Pancreas (tissue), 10 donors: ENCODE results near the gene DNAH7. TPM values are rescaled to one million over a fixed set of nuclear protein-coding genes. Genes with fewer than 3 reads are reported as not detected.

ENCODE experiments used
- ATAC-seq, 4 donors: fragments of 200-7000 bp; cut with Tn5 transposase; one replicate each; pipeline versions ENCODE4 v1.8.0 to v1.9.1; 2020; ENCODE audit warnings: mild to moderate bottlenecking in 4 of 4, moderate library complexity in 4 of 4
- DNase-seq, 6 donors: peaks; one replicate each; pipeline ENCODE4 v3.0.0-alpha.2; 2020
- FAIRE-seq: peaks from 2 replicates; lab custom pipeline; 2012; peaks lifted over from hg19 to GRCh38; lab: Jason Lieb, UNC
- H3K27ac ChIP-seq, 4 donors: fragments of 200-600 bp; sonication (generic); 1 replicate in 3 of 4; 2 replicates in 1 of 4; pipeline versions ENCODE4 v1.5.0 to v1.8.0; 2020
- H3K27me3 ChIP-seq, 4 donors: fragments of 200-600 bp; one replicate each; pipeline ENCODE4 v1.8.0; 2021
- H3K36me3 ChIP-seq, 3 donors: fragments of 200-600 bp; sonication (generic) in 1 of 3; one replicate each; pipeline versions ENCODE4 v1.5.0 to v1.8.0; 2020 to 2021
- H3K4me1 ChIP-seq, 3 donors: fragments of 200-600 bp; one replicate each; pipeline ENCODE4 v1.8.0; 2021
- H3K4me3 ChIP-seq, 4 donors: fragments of 200-600 bp; sonication (generic) in 2 of 4; one replicate each; pipeline versions ENCODE4 v1.5.0 to v1.8.0; 2020 to 2021
- H3K9me3 ChIP-seq, 4 donors: fragments of 200-600 bp; one replicate each; pipeline ENCODE4 v1.8.0; 2021
- CTCF ChIP-seq, 4 donors: fragments of 200-600 bp; sonication (generic) in 3 of 4; IDR thresholded peaks; one replicate each; pipeline versions ENCODE4 v1.5.0 to v1.8.0; 2021; ENCODE audit warnings: antibody characterized with exemption in 4 of 4
- whole genome bisulfite sequencing, 2 donors: extraction: QIAGEN DNeasy Blood & Tissue Kit; methylation state at CpG; one replicate each; pipeline ENCODE4 v1.1.7; 2013; 5-methylcytosine and 5-hydroxymethylcytosine counted together
- intact Hi-C, 3 donors: fragments of 100-400 bp; cut with DNase I; formaldehyde crosslinking; loops; one replicate each; pipeline versions ENCODE4 v1.11.1 to v1.14.2; 2022
- polyA plus RNA-seq, 2 donors: library from polyadenylated mRNA; stranded (reverse); fragments of 200-250 nt; gene quantifications; one replicate each; pipeline ENCODE4 v1.2.3, GENCODE V29; 2013
- total RNA-seq, 6 donors: library from RNA; stranded (reverse); fragmentation: NEBNext Ultra II Directional in 4 of 6; extraction: Animal tissue kit (Norgen Biotek cat#: 25700) in 4 of 6; gene quantifications; one replicate each; pipeline versions ENCODE4 v1.2.1 to v1.2.4, GENCODE V29; 2021 to 2023
- donor health status: healthy with polysubstance abuse.
- donor health status: DM: no; HTN: no; CAD: no; lungs with moderate emphysema.
- donor health status: DM: no; HTN: no; CAD: no.
- donor health status: control.
- donor health status: control.
- donor health status: Bipolar disorder and iron deficiency.
- donor health status: DM: yes; HTN: yes; CAD: no.
- donor health status: DM: no; HTN: no; CAD: no.
- donor health status: DM: no; HTN: no; CAD: no.
- donor health status: DM: yes; HTN: yes; CAD: no.

Gene DNAH7
- total and polyA plus RNA-seq, 8 donors: 1.6 to 7.0 (median 3.9) TPM

- Histone ChIP-seq H3K4me1 (peaks cover 10 to 21% (median 12%) of the 10 kb centered on the region in 3 donors), H3K36me3 (no peaks in the 10 kb centered on the region), H3K9me3 (no peaks in the 10 kb centered on the region), H3K27ac (no peak overlapping the region), H3K27me3 (no peaks in the 10 kb centered on the region), H3K4me3 (no peak overlapping the region)
- FAIRE-seq: no peak
- intact Hi-C loops: no loop called here
- WGBS, 2 donors: 23 to 31% methylated on average over 2 of the region's 2 CpGs
- no peak for DNase-seq
- no peak for ATAC-seq
- TF ChIP-seq CTCF (IDR thresholded peaks at IDR 0.05): no peak
Measured at GRCh38 chr2:196077821-196078220, 9.2 kb upstream of the DNAH7 start.

GRCh38 chr2:196076778-196077568, 8.3 kb upstream of the DNAH7 start:
- peak in 1 of 4 donors; percentile 14 for ATAC-seq
- H3K27ac ChIP-seq: no peak overlapping the region
- no peak for FAIRE-seq

GRCh38 chr2:196075196-196075595, 6.6 kb upstream of the DNAH7 start:
- H3K36me3 ChIP-seq: no peaks in the 10 kb centered on the region
- WGBS, 2 donors: 0% methylated on average over 1 of the region's 1 CpG
- peaks cover 10 to 18% (median 12%) of the 10 kb centered on the region in 3 donors for H3K4me1 ChIP-seq
- TF ChIP-seq CTCF (IDR thresholded peaks at IDR 0.05): no peak
- no peak for ATAC-seq
- FAIRE-seq: no peak
- H3K4me3 ChIP-seq: no peak overlapping the region
- no peak for DNase-seq
- H3K9me3 ChIP-seq: no peaks in the 10 kb centered on the region
- no peaks in the 10 kb centered on the region for H3K27me3 ChIP-seq
- no peak overlapping the region for H3K27ac ChIP-seq
- intact Hi-C loops: no loop called here

More at GRCh38 chr2:196076778-196077568, 8.3 kb upstream of the DNAH7 start:
- H3K27me3 ChIP-seq: no peaks in the 10 kb centered on the region
- no peak overlapping the region for H3K4me3 ChIP-seq
- no peaks in the 10 kb centered on the region for H3K9me3 ChIP-seq
- H3K36me3 ChIP-seq: no peaks in the 10 kb centered on the region
- peaks cover 10 to 21% (median 12%) of the 10 kb centered on the region in 3 donors for H3K4me1 ChIP-seq
- 57 to 59% methylated on average over 5 of the region's 5 CpGs for whole genome bisulfite sequencing, 2 donors
- no peak for DNase-seq
- TF ChIP-seq CTCF (IDR thresholded peaks at IDR 0.05): no peak
- intact Hi-C loops: no loop called here

GRCh38 chr2:196074631-196075030, 6.0 kb upstream of the DNAH7 start:
- no peak for FAIRE-seq
- DNase-seq: no peak
- Histone ChIP-seq H3K4me1 (peaks cover 10 to 16% (median 12%) of the 10 kb centered on the region in 3 donors), H3K27ac (no peak overlapping the region), H3K36me3 (no peaks in the 10 kb centered on the region), H3K27me3 (no peaks in the 10 kb centered on the region), H3K4me3 (no peak overlapping the region), H3K9me3 (no peaks in the 10 kb centered on the region)
- intact Hi-C loops: no loop called here
- TF ChIP-seq CTCF (IDR thresholded peaks at IDR 0.05): no peak
- no peak for ATAC-seq

- H3K4me3 ChIP-seq: no peak overlapping the region
Measured at GRCh38 chr2:196073521-196073920, 4.9 kb upstream of the DNAH7 start.

More at GRCh38 chr2:196073521-196073920, 4.9 kb upstream of the DNAH7 start:
- Histone ChIP-seq H3K9me3 (no peaks in the 10 kb centered on the region), H3K4me1 (peaks cover 1 to 6% (median 2%) of the 10 kb centered on the region in 3 donors), H3K27ac (no peak overlapping the region), H3K36me3 (no peaks in the 10 kb centered on the region), H3K27me3 (no peaks in the 10 kb centered on the region)
- ATAC-seq (peak in 1 of 4 donors; percentile 17), DNase-seq (no peak), FAIRE-seq (no peak)
- intact Hi-C loops: no loop called here
- WGBS, 2 donors: 8 to 13% methylated on average over 2 of the region's 2 CpGs
- no peak for TF ChIP-seq CTCF (IDR thresholded peaks at IDR 0.05)
